ENCODE measurements around the gene DBNL.

DNA sequence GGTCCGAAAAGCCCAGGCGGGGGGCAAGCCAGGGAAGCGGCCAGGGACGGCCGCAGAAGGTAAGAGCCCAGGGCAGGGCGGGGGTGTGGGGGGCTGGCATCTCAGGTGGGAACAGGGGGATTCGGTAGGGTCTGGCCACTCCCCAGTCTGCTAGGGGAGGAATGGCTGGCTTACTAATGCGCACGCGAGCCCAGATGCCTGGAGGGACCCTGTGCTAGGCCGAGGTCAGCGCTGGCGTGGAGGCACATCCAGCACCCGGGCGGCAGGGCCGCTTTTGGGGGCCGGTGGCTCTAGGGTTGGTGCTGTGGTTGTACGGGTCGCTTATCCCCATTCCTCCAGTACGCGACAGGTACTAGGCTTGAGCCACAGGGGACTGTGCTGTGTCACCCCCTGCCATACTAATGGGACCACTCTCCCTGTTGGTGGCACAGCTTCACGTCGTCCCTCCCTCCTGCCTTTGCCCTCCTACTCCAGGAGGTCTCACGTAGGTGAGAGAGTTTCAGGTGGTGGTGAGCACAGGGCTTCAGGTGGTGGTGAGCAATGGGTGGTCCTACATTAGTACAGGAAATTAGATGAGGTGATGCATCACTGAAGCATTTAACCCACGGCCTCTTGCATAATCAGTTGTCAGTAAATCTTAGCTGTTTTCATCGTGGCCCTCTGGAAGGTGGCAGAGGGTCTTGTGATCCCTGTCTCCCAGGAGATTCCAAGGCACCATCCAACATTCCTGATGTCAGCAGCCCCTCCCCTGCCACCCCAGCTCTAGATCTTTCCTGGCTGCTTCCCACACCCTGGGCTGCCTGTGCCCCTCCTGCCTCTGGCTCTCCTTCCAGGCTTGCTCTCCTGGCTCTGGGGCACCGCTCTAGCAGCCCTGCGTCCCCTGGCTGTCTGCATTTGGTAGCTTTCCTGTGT, 60.6 kb downstream of the DBNL start:
- no peak for TF ChIP-seq POLR2AphosphoS5 (IDR thresholded peaks at IDR 0.05; ENCODE audit: borderline replicate concordance, low read depth, low read length)
- TF ChIP-seq EZH2 (IDR thresholded peaks at IDR 0.05), result no peak
- TF ChIP-seq FOXP2 (optimal IDR thresholded peaks at IDR 0.05; ENCODE audit: control extremely low read depth, extremely low read length, insufficient read depth), result no peak
